Neural progenitor cell (in vitro differentiated cells): ENCODE results near the gene FGF21. TPM values are rescaled to one million over a fixed set of nuclear protein-coding genes. Genes with fewer than 3 reads are reported as not detected.

Experiments
- DNase-seq: peaks from one replicate; pipeline ENCODE4 v3.0.0-alpha.2; 2016; ENCODE audit warnings: low spot score
- H2AFZ ChIP-seq: fragments of 200-600 bp; sonication (generic); replicated peaks from 2 replicates; pipeline ENCODE4 v1.6.1; 2016; ENCODE audit warnings: antibody characterized with exemption
- H3F3A ChIP-seq: fragments of 200-600 bp; sonication (generic); 2 replicates; pipeline ENCODE4 v1.6.1; 2016; ENCODE audit warnings: antibody characterized with exemption, low read depth
- H3K27ac ChIP-seq: fragments of 200-600 bp; sonication (generic); 2 replicates; pipeline ENCODE4 v1.5.1; 2016; ENCODE audit warnings: mild to moderate bottlenecking
- H3K27me3 ChIP-seq: fragments of 200-600 bp; sonication (generic); 2 replicates; pipeline ENCODE4 v1.6.1; 2016; ENCODE audit warnings: mild to moderate bottlenecking, moderate library complexity
- H3K36me3 ChIP-seq: fragments of 200-600 bp; sonication (generic); 2 replicates; pipeline ENCODE4 v1.5.1; 2016
- H3K4me1 ChIP-seq: fragments of 200-600 bp; sonication (generic); 2 replicates; pipeline ENCODE4 v1.6.1; 2016; ENCODE audit warnings: mixed run types
- H3K4me2 ChIP-seq: fragments of 200-600 bp; sonication (generic); 2 replicates; pipeline ENCODE4 v1.6.1; 2016
- H3K4me3 ChIP-seq: fragments of 200-600 bp; sonication (generic); 2 replicates; pipeline ENCODE4 v1.5.1; 2016
- H3K79me2 ChIP-seq: fragments of 200-600 bp; sonication (generic); 2 replicates; pipeline ENCODE4 v1.6.1; 2016; ENCODE audit warnings: low read depth
- H3K9ac ChIP-seq: fragments of 200-600 bp; sonication (generic); 2 replicates; pipeline ENCODE4 v1.6.1; 2016
- H3K9me3 ChIP-seq: fragments of 200-600 bp; sonication (generic); 2 replicates; pipeline ENCODE4 v1.5.1; 2016; ENCODE audit warnings: low read depth
- H4K20me1 ChIP-seq: fragments of 200-600 bp; sonication (generic); 2 replicates; pipeline ENCODE4 v1.6.1; 2016; ENCODE audit warnings: low read depth
- H3K27ac Mint-ChIP-seq: 3 replicates; pipeline ENCODE4 v1.8.0; 2021; ENCODE audit warnings: mixed read lengths
- H3K27me3 Mint-ChIP-seq: 2 replicates; pipeline ENCODE4 v1.8.0; 2022; ENCODE audit warnings: low read depth, mild to moderate bottlenecking, inconsistent platforms, moderate library complexity, mixed read lengths; ENCODE audit not compliant: insufficient read depth
- H3K36me3 Mint-ChIP-seq: 3 replicates; pipeline ENCODE4 v1.8.0; 2021; ENCODE audit warnings: mixed read lengths
- H3K4me1 Mint-ChIP-seq: 3 replicates; pipeline ENCODE4 v1.8.0; 2021; ENCODE audit warnings: mixed read lengths
- H3K4me3 Mint-ChIP-seq: 3 replicates; pipeline ENCODE4 v1.8.0; 2021; ENCODE audit warnings: mild to moderate bottlenecking, moderate library complexity, mixed read lengths
- H3K9me3 Mint-ChIP-seq: 3 replicates; pipeline ENCODE4 v1.8.0; 2020; ENCODE audit warnings: mixed read lengths
- CTCF ChIP-seq: fragments of 200-600 bp; sonication (generic); IDR thresholded peaks from 2 replicates; pipeline ENCODE4 v1.5.1; 2017; ENCODE audit warnings: antibody characterized with exemption, mild to moderate bottlenecking
- EZH2 ChIP-seq: fragments of 200-600 bp; sonication (generic); IDR thresholded peaks from 2 replicates; pipeline ENCODE4 v1.6.1; 2017; ENCODE audit warnings: antibody characterized with exemption, mild to moderate bottlenecking, moderate library complexity
- EZH2phosphoT487 ChIP-seq: fragments of 200-600 bp; sonication (generic); IDR thresholded peaks from 2 replicates; pipeline ENCODE4 v1.6.1; 2017; ENCODE audit warnings: antibody characterized with exemption
- total RNA-seq: library from RNA; depleted of rRNA; stranded (reverse); fragments of >200 nt; gene quantifications from 2 replicates; pipeline ENCODE4 v1.2.3, GENCODE V29; 2015; ENCODE audit warnings: low replicate concordance

The FGF21 gene
- total RNA-seq, 1 donor from 2014 or later, result not detected

- Histone ChIP-seq H2AFZ (no peak overlapping the region), H3K9me3 (no peaks in the 10 kb centered on the region), H3K27ac (no peak overlapping the region), H3K27me3 (no peaks in the 10 kb centered on the region), H3K36me3 (no peaks in the 10 kb centered on the region), H3K4me3 (no peak overlapping the region), H4K20me1 (no peaks in the 10 kb centered on the region), H3K79me2 (no peaks in the 10 kb centered on the region), H3K4me2 (no peak overlapping the region), H3K9ac (no peak overlapping the region), H3F3A (no peaks in the 10 kb centered on the region), H3K4me1 (no peaks in the 10 kb centered on the region)
- peak; percentile 50 for DNase-seq
- H3K9me3 Mint-ChIP-seq, result peaks cover 3% of the 10 kb centered on the region
- H3K27me3 Mint-ChIP-seq, result peaks cover 18% of the 10 kb centered on the region
- H3K36me3 Mint-ChIP-seq, result peaks cover 8% of the 10 kb centered on the region
- TF ChIP-seq CTCF (peak; percentile 6), EZH2 (no peak)
- peaks cover 10% of the 10 kb centered on the region for H3K4me1 Mint-ChIP-seq
- H3K4me3 Mint-ChIP-seq, result no peak overlapping the region
- no peak overlapping the region for H3K27ac Mint-ChIP-seq
Observed at GRCh38 chr19:48728911-48729664, 26.2 kb upstream of the FGF21 start.

GRCh38 chr19:48731452-48731851 is 23.9 kb upstream of the FGF21 start:
- H4K20me1 ChIP-seq, result no peaks in the 10 kb centered on the region
- H3K27me3 ChIP-seq, result no peaks in the 10 kb centered on the region
- H3K36me3 ChIP-seq, result no peaks in the 10 kb centered on the region
- Mint-ChIP-seq H3K4me1 (peaks cover 5% of the 10 kb centered on the region), H3K9me3 (peaks cover 3% of the 10 kb centered on the region), H3K4me3 (no peak overlapping the region), H3K27ac (no peak overlapping the region), H3K36me3 (peaks cover 5% of the 10 kb centered on the region), H3K27me3 (peaks cover 17% of the 10 kb centered on the region)
- no peak for DNase-seq
- H3K4me3 ChIP-seq, result no peak overlapping the region
- no peaks in the 10 kb centered on the region for H3K9me3 ChIP-seq
- H2AFZ ChIP-seq, result no peak overlapping the region
- H3K9ac ChIP-seq, result no peak overlapping the region
- H3K27ac ChIP-seq, result no peak overlapping the region
- H3K4me2 ChIP-seq, result no peak overlapping the region
- no peaks in the 10 kb centered on the region for H3K79me2 ChIP-seq
- peaks cover 7% of the 10 kb centered on the region for H3F3A ChIP-seq
- no peak for TF ChIP-seq EZH2
- no peak for TF ChIP-seq CTCF
- TF ChIP-seq EZH2phosphoT487, result no peak
- H3K4me1 ChIP-seq, result no peaks in the 10 kb centered on the region

GRCh38 chr19:48734625-48735024 is 20.7 kb upstream of the FGF21 start:
- Histone ChIP-seq H3K9ac (no peak overlapping the region), H4K20me1 (no peaks in the 10 kb centered on the region), H3K27ac (no peak overlapping the region), H3K4me2 (peak overlapping the region; percentile 76), H3K79me2 (no peaks in the 10 kb centered on the region), H3K4me3 (peak overlapping the region; percentile 61), H2AFZ (no peak overlapping the region), H3K4me1 (peaks cover 12% of the 10 kb centered on the region), H3F3A (peaks cover 28% of the 10 kb centered on the region), H3K27me3 (peaks cover 8% of the 10 kb centered on the region), H3K36me3 (no peaks in the 10 kb centered on the region), H3K9me3 (no peaks in the 10 kb centered on the region)
- H3K27me3 Mint-ChIP-seq, result peaks cover 18% of the 10 kb centered on the region
- H3K4me1 Mint-ChIP-seq, result peaks cover 21% of the 10 kb centered on the region
- no peak for TF ChIP-seq EZH2
- H3K4me3 Mint-ChIP-seq, result peak overlapping the region; percentile 81
- no peak for DNase-seq
- H3K27ac Mint-ChIP-seq, result no peak overlapping the region
- peaks cover 3% of the 10 kb centered on the region for H3K9me3 Mint-ChIP-seq
- peaks cover 3% of the 10 kb centered on the region for H3K36me3 Mint-ChIP-seq

GRCh38 chr19:48735031-48735615 is 20.2 kb upstream of the FGF21 start:
- Histone ChIP-seq H3K79me2 (no peaks in the 10 kb centered on the region), H3K36me3 (no peaks in the 10 kb centered on the region), H3K4me2 (peak overlapping the region; percentile 76), H2AFZ (peak overlapping the region; percentile 66), H3K9me3 (no peaks in the 10 kb centered on the region), H3K27ac (no peak overlapping the region), H4K20me1 (peaks cover 3% of the 10 kb centered on the region), H3K9ac (no peak overlapping the region), H3K27me3 (peaks cover 13% of the 10 kb centered on the region), H3F3A (peaks cover 33% of the 10 kb centered on the region), H3K4me3 (peak overlapping the region; percentile 61), H3K4me1 (peaks cover 17% of the 10 kb centered on the region)
- Mint-ChIP-seq H3K36me3 (peaks cover 3% of the 10 kb centered on the region), H3K4me1 (peaks cover 23% of the 10 kb centered on the region), H3K9me3 (peaks cover 3% of the 10 kb centered on the region), H3K27me3 (peaks cover 18% of the 10 kb centered on the region), H3K27ac (no peak overlapping the region), H3K4me3 (peak overlapping the region; percentile 81)
- DNase-seq, result peak; percentile 89
- TF ChIP-seq CTCF (no peak), EZH2 (no peak), EZH2phosphoT487 (no peak)
